ENCODE data around the gene HEXA.
A peak's percentile ranks its signal among the peaks of the same experiment; 100 is the strongest.

Gene HEXA

GRCh38 chr15:72344602-72345001 lies 31.2 kb downstream of the HEXA start:
- peaks cover 16% of the 10 kb centered on the region; the same call in 1 of the 2 replicates for H3K36me3 ChIP-seq (ENCODE audit: insufficient read depth, low read length)
- TF ChIP-seq FOXP2 (optimal IDR thresholded peaks at IDR 0.05; ENCODE audit: control extremely low read depth, extremely low read length, insufficient read depth) (no peak), EZH2 (IDR thresholded peaks at IDR 0.05) (no peak)

GRCh38 chr15:72342385-72342784 lies 33.4 kb downstream of the HEXA start:
- H3K27ac ChIP-seq = no peak overlapping the region
- H3K4me3 ChIP-seq = no peak overlapping the region
- TF ChIP-seq EZH2 (IDR thresholded peaks at IDR 0.05) = no peak
- no peak for TF ChIP-seq FOXP2 (optimal IDR thresholded peaks at IDR 0.05; ENCODE audit: control extremely low read depth, extremely low read length, insufficient read depth)
- no peak for TF ChIP-seq POLR2AphosphoS5 (IDR thresholded peaks at IDR 0.05; ENCODE audit: borderline replicate concordance, low read depth, low read length)
- H3K9me3 ChIP-seq (ENCODE audit: low read depth, low read length) = no peaks in the 10 kb centered on the region
- DNase-seq (ENCODE audit: low read depth, low spot score) = no peak
- H3K36me3 ChIP-seq (ENCODE audit: insufficient read depth, low read length) = peaks cover 10% of the 10 kb centered on the region; the same call in 1 of the 2 replicates
- no peak overlapping the region for H3K9ac ChIP-seq (ENCODE audit: insufficient read length)

More at GRCh38 chr15:72344602-72345001, 31.2 kb downstream of the HEXA start:
- DNase-seq (ENCODE audit: low read depth, low spot score) = no peak
- H3K27ac ChIP-seq = no peak overlapping the region
- no peak overlapping the region for H3K9ac ChIP-seq (ENCODE audit: insufficient read length)
- no peak overlapping the region for H3K4me3 ChIP-seq
- H3K9me3 ChIP-seq (ENCODE audit: low read depth, low read length) = no peaks in the 10 kb centered on the region

- Histone ChIP-seq H3K4me3 (no peak overlapping the region), H3K36me3 (ENCODE audit: insufficient read depth, low read length) (peaks cover 9% of the 10 kb centered on the region; the same call in 1 of the 2 replicates), H3K27ac (no peak overlapping the region), H3K9ac (ENCODE audit: insufficient read length) (no peak overlapping the region), H3K9me3 (ENCODE audit: low read depth, low read length) (no peaks in the 10 kb centered on the region)
- TF ChIP-seq FOXP2 (optimal IDR thresholded peaks at IDR 0.05; ENCODE audit: control extremely low read depth, extremely low read length, insufficient read depth) (no peak), EZH2 (IDR thresholded peaks at IDR 0.05) (no peak), POLR2AphosphoS5 (IDR thresholded peaks at IDR 0.05; ENCODE audit: borderline replicate concordance, low read depth, low read length) (no peak)
- DNase-seq (ENCODE audit: low read depth, low spot score) = no peak
Observed at GRCh38 chr15:72341361-72341760, 34.5 kb downstream of the HEXA start.

GRCh38 chr15:72340366-72340765 lies 35.4 kb downstream of the HEXA start:
- peaks cover 1% of the 10 kb centered on the region; the same call in 1 of the 2 replicates for H3K36me3 ChIP-seq (ENCODE audit: insufficient read depth, low read length)
- peak overlapping the region; percentile 59 for H3K27ac ChIP-seq
- DNase-seq (ENCODE audit: low read depth, low spot score) = no peak
- no peak overlapping the region for H3K9ac ChIP-seq (ENCODE audit: insufficient read length)
- no peaks in the 10 kb centered on the region for H3K9me3 ChIP-seq (ENCODE audit: low read depth, low read length)
- TF ChIP-seq FOXP2 (optimal IDR thresholded peaks at IDR 0.05; ENCODE audit: control extremely low read depth, extremely low read length, insufficient read depth) = no peak
- no peak for TF ChIP-seq EZH2 (IDR thresholded peaks at IDR 0.05)
- no peak for TF ChIP-seq POLR2AphosphoS5 (IDR thresholded peaks at IDR 0.05; ENCODE audit: borderline replicate concordance, low read depth, low read length)
- H3K4me3 ChIP-seq = no peak overlapping the region

- no peaks in the 10 kb centered on the region for H3K36me3 ChIP-seq (ENCODE audit: insufficient read depth, low read length)
- no peaks in the 10 kb centered on the region for H3K9me3 ChIP-seq (ENCODE audit: low read depth, low read length)
- peak overlapping the region; percentile 59 for H3K27ac ChIP-seq
- H3K4me3 ChIP-seq = no peak overlapping the region
- DNase-seq (ENCODE audit: low read depth, low spot score) = no peak
- H3K9ac ChIP-seq (ENCODE audit: insufficient read length) = no peak overlapping the region
- TF ChIP-seq POLR2AphosphoS5 (IDR thresholded peaks at IDR 0.05; ENCODE audit: borderline replicate concordance, low read depth, low read length) (no peak), EZH2 (IDR thresholded peaks at IDR 0.05) (no peak), FOXP2 (optimal IDR thresholded peaks at IDR 0.05; ENCODE audit: control extremely low read depth, extremely low read length, insufficient read depth) (no peak)
Observed at GRCh38 chr15:72339777-72340177, 36.0 kb downstream of the HEXA start.

- no peaks in the 10 kb centered on the region for H3K36me3 ChIP-seq (ENCODE audit: insufficient read depth, low read length)
- no peaks in the 10 kb centered on the region for H3K9me3 ChIP-seq (ENCODE audit: low read depth, low read length)
- H3K27ac ChIP-seq = no peak overlapping the region
- no peak for DNase-seq (ENCODE audit: low read depth, low spot score)
- TF ChIP-seq POLR2AphosphoS5 (IDR thresholded peaks at IDR 0.05; ENCODE audit: borderline replicate concordance, low read depth, low read length) (no peak), FOXP2 (optimal IDR thresholded peaks at IDR 0.05; ENCODE audit: control extremely low read depth, extremely low read length, insufficient read depth) (no peak), EZH2 (IDR thresholded peaks at IDR 0.05) (no peak)
- H3K4me3 ChIP-seq = no peak overlapping the region
- no peak overlapping the region for H3K9ac ChIP-seq (ENCODE audit: insufficient read length)
Observed at GRCh38 chr15:72338617-72339321, 37.0 kb downstream of the HEXA start.

GRCh38 chr15:72338148-72338547 lies 37.7 kb downstream of the HEXA start:
- Histone ChIP-seq H3K27ac (no peak overlapping the region), H3K9ac (ENCODE audit: insufficient read length) (no peak overlapping the region), H3K4me3 (no peak overlapping the region), H3K9me3 (ENCODE audit: low read depth, low read length) (no peaks in the 10 kb centered on the region), H3K36me3 (ENCODE audit: insufficient read depth, low read length) (no peaks in the 10 kb centered on the region)
- DNase-seq (ENCODE audit: low read depth, low spot score) = no peak
- TF ChIP-seq POLR2AphosphoS5 (IDR thresholded peaks at IDR 0.05; ENCODE audit: borderline replicate concordance, low read depth, low read length) (no peak), EZH2 (IDR thresholded peaks at IDR 0.05) (no peak), FOXP2 (optimal IDR thresholded peaks at IDR 0.05; ENCODE audit: control extremely low read depth, extremely low read length, insufficient read depth) (no peak)

GRCh38 chr15:72334842-72335241 lies 41.0 kb downstream of the HEXA start:
- no peaks in the 10 kb centered on the region for H3K36me3 ChIP-seq (ENCODE audit: insufficient read depth, low read length)
- no peak overlapping the region for H3K9ac ChIP-seq (ENCODE audit: insufficient read length)
- TF ChIP-seq FOXP2 (optimal IDR thresholded peaks at IDR 0.05; ENCODE audit: control extremely low read depth, extremely low read length, insufficient read depth) = no peak
- no peak for TF ChIP-seq POLR2AphosphoS5 (IDR thresholded peaks at IDR 0.05; ENCODE audit: borderline replicate concordance, low read depth, low read length)
- TF ChIP-seq EZH2 (IDR thresholded peaks at IDR 0.05) = no peak
- no peak overlapping the region for H3K4me3 ChIP-seq
- DNase-seq (ENCODE audit: low read depth, low spot score) = no peak
- no peaks in the 10 kb centered on the region for H3K9me3 ChIP-seq (ENCODE audit: low read depth, low read length)
- H3K27ac ChIP-seq = no peak overlapping the region

- no peak for TF ChIP-seq FOXP2 (optimal IDR thresholded peaks at IDR 0.05; ENCODE audit: control extremely low read depth, extremely low read length, insufficient read depth)
- no peak for TF ChIP-seq EZH2 (IDR thresholded peaks at IDR 0.05)
- no peak for TF ChIP-seq POLR2AphosphoS5 (IDR thresholded peaks at IDR 0.05; ENCODE audit: borderline replicate concordance, low read depth, low read length)
- no peaks in the 10 kb centered on the region for H3K36me3 ChIP-seq (ENCODE audit: insufficient read depth, low read length)
- DNase-seq (ENCODE audit: low read depth, low spot score) = no peak
- no peaks in the 10 kb centered on the region for H3K9me3 ChIP-seq (ENCODE audit: low read depth, low read length)
- H3K4me3 ChIP-seq = no peak overlapping the region
- H3K9ac ChIP-seq (ENCODE audit: insufficient read length) = no peak overlapping the region
- H3K27ac ChIP-seq = no peak overlapping the region
Observed at GRCh38 chr15:72331021-72331420, 44.8 kb downstream of the HEXA start.

Measured in SK-N-MC (cell line).